GM12874 (cell line): Measurements from ENCODE around the gene FXYD2.

Experiments used
- TF ChIP-seq, protein P1 (sequence below): IDR thresholded peaks from 2 replicates; pipeline ENCODE4 v1.5.1; 2011; ENCODE audit warnings: low read depth, mild to moderate bottlenecking, control low read depth, low read length, moderate library complexity; ENCODE audit not compliant: insufficient read depth

FXYD2 gene

DNA sequence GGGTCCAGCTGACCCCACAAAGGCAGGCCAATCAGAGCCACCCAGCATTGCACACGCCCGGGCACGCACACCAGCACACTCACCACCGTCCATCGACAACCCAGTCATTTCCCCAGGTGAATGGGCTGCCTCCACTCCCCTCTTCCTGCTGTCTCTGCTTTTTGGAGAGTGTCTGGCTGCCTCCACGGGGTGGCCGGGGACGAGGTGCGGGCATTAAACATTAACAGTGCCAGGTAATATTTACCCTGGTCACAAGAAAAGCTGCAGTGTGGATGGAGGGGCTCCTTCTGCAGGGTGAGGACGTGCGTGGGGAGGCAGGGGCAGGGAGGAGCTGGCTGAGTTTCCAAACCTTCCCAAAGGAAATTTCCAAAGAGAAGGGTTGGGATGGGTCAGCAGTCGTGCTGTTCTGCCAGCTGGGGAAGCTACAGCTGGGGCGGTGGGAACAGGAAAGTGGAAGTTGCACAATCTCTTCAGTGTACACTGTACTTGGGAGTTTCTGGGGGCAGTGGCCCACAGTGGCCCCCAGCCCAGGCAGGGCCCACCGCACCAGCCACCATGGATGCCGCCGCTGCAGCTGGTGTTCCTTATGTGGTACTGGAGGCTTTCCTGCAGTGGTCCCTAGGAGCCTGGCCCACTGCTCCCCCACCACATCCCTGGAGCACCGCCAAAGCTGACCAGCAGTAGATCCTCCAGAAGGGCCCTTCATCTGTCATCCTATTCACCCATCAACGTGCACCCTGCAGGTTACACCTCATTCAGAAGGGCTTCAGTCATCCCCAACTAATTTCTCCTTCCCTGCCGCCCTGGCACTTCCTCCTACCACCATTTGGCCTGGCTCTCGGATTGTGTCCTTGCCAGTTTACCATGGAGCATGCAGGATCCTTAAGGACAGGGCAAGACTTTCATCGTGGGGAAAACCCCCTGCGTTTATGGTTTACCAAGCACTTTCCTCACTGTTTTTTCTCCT, at the start of gene FXYD2:
Gene FXYD2 (minus strand): TSS at position 174 of the 967 bp plus-strand sequence. CDS start 66 bp downstream, at position 108.
- TF ChIP-seq, protein P1, sequence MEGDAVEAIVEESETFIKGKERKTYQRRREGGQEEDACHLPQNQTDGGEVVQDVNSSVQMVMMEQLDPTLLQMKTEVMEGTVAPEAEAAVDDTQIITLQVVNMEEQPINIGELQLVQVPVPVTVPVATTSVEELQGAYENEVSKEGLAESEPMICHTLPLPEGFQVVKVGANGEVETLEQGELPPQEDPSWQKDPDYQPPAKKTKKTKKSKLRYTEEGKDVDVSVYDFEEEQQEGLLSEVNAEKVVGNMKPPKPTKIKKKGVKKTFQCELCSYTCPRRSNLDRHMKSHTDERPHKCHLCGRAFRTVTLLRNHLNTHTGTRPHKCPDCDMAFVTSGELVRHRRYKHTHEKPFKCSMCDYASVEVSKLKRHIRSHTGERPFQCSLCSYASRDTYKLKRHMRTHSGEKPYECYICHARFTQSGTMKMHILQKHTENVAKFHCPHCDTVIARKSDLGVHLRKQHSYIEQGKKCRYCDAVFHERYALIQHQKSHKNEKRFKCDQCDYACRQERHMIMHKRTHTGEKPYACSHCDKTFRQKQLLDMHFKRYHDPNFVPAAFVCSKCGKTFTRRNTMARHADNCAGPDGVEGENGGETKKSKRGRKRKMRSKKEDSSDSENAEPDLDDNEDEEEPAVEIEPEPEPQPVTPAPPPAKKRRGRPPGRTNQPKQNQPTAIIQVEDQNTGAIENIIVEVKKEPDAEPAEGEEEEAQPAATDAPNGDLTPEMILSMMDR: no peak

DNA sequence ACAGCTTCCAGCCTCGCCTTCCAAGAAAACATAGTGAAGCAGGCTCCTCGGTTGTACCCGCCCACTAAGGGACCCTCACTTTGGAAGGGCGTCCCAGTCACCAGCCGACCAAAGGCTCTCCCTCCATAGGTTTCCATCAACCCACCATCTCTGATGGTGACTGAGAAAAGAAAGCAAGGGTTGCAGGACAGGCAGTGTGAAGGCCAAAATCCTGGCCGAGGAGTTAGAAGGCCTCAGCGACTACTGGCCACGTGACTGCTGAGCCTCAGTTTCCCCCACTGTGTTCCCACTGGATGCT, 49.2 kb upstream of the FXYD2 start:
- TF ChIP-seq, protein P1: no peak

DNA sequence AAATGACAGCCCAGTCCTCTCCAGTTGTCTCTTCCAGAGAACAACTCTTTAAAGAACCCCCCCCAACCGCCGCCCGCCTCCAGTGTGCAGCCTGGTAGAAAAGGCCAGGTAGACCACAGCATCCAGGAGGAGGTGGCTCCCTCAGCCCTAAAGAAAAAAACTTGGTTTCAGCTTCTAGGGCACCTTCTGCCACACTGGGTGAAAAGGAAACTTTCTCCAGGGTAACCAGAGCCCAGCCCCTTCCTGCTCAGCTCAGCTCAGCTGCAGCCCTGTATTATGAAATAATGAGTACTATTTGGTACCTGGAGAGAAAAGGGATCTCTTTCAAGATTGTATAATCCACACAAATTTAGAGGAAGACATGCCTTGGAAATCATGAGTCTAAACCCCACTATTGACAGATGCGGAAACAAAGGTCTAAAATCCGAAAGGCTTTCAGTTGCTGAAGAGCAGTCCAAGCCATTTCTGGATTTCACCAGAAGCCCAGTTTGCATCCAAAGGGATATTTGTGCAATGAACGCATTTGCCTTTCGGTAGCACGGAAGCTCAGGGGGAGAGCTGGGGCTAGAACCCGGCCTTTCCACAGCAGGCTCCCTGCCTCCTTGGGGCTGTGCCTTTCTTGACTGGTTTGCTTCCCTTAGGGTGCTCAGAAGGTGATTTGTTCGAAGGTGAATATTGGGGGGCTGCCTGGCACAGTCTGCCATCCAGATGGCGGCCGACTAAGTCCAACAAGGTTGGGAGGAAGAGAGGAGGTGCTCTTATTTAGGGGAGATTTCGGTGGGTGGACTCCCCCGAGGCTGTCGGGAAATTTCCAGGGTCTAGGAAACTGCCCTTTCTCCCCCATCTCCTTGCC, 48.7 kb upstream of the FXYD2 start:
- TF ChIP-seq, protein P1: no peak

DNA sequence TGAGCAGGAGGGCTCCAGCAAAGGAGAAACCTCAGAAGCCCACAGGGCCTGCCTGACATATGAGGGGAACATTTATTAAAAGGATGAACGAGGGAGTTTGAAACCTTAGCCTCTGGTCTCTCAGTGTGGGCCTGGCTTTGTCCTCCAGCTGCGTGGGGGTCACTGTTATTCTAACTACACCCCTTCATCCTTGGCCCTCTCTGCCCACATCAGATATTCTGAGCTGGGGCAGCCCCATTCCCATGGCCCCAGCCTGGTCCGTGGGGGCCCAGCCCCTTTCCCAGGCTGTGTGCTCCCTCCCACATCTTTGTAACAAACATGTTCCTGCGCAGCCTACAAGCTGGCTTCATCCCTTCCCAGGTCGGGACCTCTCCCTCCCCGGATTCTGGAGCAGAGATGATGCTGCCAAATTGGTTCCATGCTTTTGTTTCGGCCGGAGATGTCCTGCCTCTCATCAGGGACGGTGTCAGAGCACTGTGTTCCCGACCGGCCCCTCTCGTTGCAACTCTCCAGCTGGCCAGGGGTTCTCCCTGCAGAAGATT, 47.9 kb upstream of the FXYD2 start:
- TF ChIP-seq, protein P1: no peak

DNA sequence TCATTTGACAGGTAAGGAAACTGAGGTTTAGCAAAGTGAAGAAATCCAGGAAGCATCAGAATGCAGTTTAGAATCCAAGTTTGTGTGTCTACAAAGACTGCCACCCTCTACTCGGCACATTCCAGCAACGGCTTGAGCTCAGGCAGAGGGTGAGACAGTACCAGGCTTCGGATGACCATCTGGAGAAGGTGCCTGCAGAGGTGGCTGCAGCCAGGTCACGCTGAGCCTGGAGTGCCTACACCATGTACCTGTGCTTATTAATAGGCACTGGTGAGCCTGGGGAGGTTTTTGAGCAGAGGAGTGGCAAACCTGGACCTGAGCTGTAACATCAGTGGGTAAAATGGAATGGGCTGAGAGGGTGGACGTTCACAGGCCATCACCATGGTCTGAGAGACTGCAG, 47.2 kb upstream of the FXYD2 start:
- TF ChIP-seq, protein P1: no peak

DNA sequence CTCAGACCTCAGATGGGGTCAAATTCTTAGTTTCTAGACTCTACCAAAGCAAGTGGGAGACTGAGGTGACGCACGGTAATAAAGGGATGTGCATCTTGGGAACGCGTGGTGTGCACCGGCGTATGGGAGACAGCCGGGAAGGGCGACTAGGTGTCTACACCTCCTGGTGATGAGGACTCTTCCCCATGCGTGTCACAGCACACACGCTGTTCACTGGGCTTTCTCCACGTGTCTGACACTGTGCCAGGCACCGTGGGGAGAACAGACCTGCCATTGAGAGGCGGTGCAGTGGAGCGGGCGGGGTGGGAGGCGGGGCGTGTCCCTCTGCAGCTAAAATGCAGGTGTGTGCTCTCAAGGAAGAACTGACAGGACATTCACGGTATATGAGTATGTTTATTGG, 46.6 kb upstream of the FXYD2 start:
- TF ChIP-seq, protein P1: no peak
